Gastrocnemius medialis (tissue), 4 donors: Measurements from ENCODE around the gene SFXN1.

Source experiments
- POLR2A ChIP-seq, 2 donors: fragments of 450-650 bp; IDR thresholded peaks; one replicate each; pipeline ENCODE4 v1.6.1; 2017; ENCODE audit warnings: antibody characterized with exemption in 2 of 2, mild to moderate bottlenecking in 2 of 2, moderate library complexity in 2 of 2
- TF ChIP-seq, protein P1 (sequence below), 5 experiments: fragments of 450-650 bp in 3 of 5; fragments of 200-600 bp in 2 of 5; sonication (generic) in 2 of 5; IDR thresholded peaks in 4 of 5; conservative IDR thresholded peaks in 1 of 5; 1 replicate in 4 of 5; 2 replicates in 1 of 5; pipeline ENCODE4 v1.5.1; 2016 to 2019; ENCODE audit warnings: antibody characterized with exemption in 5 of 5, mild to moderate bottlenecking in 3 of 5, moderate library complexity in 3 of 5

DNA sequence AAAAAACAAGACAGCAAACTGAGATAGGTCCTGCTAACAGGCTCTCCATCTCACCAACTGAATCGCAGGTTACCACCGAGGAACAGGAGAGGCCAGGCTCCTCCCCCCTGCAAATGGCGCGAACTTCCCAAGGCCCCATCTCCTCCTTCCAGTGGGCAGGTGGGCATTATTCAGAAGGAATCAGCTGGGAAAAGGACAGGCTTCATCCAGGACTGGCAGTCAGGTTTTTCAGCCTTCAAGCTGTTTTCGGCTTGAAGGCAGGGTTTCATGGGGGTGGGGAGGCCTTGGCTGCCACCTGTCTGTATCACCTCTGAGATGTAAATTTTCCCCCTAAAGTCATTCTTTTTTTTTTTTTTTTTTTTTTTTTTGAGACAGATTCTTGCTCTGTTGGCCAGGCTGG lies 79.4 kb downstream of the SFXN1 start:
- TF ChIP-seq, protein P1, sequence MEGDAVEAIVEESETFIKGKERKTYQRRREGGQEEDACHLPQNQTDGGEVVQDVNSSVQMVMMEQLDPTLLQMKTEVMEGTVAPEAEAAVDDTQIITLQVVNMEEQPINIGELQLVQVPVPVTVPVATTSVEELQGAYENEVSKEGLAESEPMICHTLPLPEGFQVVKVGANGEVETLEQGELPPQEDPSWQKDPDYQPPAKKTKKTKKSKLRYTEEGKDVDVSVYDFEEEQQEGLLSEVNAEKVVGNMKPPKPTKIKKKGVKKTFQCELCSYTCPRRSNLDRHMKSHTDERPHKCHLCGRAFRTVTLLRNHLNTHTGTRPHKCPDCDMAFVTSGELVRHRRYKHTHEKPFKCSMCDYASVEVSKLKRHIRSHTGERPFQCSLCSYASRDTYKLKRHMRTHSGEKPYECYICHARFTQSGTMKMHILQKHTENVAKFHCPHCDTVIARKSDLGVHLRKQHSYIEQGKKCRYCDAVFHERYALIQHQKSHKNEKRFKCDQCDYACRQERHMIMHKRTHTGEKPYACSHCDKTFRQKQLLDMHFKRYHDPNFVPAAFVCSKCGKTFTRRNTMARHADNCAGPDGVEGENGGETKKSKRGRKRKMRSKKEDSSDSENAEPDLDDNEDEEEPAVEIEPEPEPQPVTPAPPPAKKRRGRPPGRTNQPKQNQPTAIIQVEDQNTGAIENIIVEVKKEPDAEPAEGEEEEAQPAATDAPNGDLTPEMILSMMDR (IDR thresholded peaks at IDR 0.05 in 4 of 5, conservative IDR thresholded peaks at IDR 0.05 in 1 of 5) = no peak
- TF ChIP-seq POLR2A (IDR thresholded peaks at IDR 0.05) = no peak
